ENCODE data around the gene CALCA.
"Not testable (repeated sequence)": the region's sequence is repeated elsewhere in the genome, so short reads cannot be mapped to it uniquely, and the experiment has no call there.

Gene CALCA

GRCh38 chr11:14971865-14972580 is at the start of gene CALCA:
Gene CALCA (minus strand): TSS chr11:14972351. CDS start chr11:14971192, 1,159 bp downstream.
- peak; percentile 94 for DNase-seq

DNA sequence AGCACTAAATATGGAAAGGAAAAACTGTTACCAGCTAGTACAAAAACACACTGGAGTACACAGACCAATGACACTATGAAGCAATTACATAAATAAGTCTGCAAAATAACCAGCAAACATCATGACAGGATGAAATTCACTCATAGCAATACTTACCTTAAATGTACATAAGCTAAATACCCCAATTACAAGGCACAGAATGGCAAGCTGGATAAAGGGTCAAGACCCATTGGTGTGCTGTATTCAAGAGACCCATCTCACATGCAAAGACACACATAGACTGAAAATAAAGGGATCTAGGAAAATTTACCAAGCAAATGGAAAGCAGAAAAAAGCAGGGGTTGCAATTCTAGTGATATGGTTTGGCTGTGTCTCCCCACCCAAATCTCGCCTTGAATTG is 44.0 kb upstream of the CALCA start:
- DNase-seq, result no peak

GRCh38 chr11:15011776-15012345 is 39.7 kb upstream of the CALCA start:
- no peak for DNase-seq

- DNase-seq, result no peak
These were observed 38.7 kb upstream of the CALCA start for GRCh38 chr11:15010865-15011264.

- DNase-seq, result peak; percentile 68
These were observed 34.1 kb upstream of the CALCA start for GRCh38 chr11:15006139-15006759.

DNA sequence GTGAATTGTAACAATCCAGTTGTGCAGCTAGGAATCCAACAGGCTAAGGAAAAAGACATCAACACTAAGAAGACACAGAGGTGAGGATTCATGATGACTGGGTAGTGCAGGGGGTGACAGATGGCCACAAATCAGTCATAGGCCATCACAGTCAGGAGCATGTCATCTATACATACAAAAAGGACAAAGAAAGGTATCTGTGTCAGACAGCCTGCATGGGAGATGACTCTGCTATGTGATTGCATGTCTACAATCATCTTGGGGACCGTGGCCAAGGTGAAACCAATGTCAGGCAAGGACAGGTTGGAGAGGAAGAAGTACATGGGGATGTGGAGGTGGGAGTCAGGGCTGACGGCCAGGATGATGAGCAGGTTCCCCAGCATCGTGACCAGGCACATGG is 16.0 kb upstream of the CALCA start:
- not testable (repeated sequence) for DNase-seq

GRCh38 chr11:14981507-14981906 is 9.4 kb upstream of the CALCA start:
- peak; percentile 25 for DNase-seq

DNA sequence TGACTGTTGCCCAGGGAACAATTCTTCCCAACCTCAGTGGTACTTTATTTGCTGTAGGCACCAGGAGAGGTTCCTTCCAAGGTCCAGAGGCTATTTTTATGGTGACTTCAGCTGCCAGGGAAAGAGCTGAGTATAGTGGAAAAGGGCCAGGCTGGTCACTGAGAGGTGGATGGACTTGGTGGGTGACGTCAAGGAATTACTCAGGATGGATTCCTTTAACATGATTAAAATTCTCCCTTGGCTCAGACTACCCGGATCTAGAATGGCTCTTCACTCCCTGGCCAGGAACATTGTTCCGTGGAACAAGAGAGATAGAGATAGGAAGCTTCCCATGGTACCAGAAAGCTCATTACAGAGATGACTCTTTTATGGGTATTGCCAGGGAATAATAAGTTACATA is 8.7 kb upstream of the CALCA start:
- no peak for DNase-seq

GRCh38 chr11:14977101-14977880 is 5.1 kb upstream of the CALCA start:
- DNase-seq, result no peak

GRCh38 chr11:14975252-14975587 is 3.1 kb upstream of the CALCA start:
- DNase-seq, result no peak

- DNase-seq, result no peak
These were observed 2.5 kb upstream of the CALCA start for GRCh38 chr11:14974515-14975251.

DNA sequence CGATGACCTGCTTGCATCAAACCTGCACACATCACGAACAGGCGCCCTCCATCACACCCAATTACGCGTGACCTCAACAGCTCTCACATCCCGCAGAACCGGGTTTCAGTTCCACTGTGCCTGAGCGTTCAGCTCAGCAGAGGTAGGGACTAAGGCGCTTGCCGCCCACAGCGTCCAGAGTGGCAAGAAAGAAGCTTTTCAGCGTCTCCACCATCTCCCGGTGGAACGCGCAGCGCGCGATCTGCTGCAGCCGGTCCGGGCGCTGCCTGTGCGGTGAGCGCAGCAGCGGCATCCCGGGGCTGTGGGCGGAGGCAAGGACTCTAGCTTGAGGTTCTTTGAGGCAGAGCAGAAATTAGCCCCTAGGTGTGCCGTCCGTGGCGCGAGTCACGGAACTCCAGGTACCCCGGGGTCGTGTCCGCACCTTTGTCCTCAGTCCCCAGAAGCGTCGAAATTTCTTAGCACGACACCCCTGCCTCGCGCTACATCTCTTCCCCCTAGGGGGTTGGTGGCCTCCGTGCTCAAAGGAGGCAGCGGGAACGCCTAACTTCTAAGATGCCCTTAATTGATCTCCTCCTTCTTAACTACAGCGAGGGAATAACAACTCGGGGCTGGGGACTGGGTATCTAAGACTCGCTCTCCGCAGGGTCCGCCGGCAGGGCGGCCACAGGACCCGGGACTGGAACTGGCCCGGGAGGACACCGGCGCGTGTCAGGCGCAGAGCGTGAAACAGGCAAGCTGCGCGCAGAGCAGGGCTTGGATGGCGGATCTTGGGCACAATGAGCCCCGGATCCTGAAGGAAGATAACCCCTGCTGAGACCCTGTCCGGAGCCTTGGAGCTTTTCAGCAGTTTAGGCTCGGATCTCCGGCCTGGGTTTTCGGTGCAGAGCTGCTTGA is 1.7 kb upstream of the CALCA start:
- DNase-seq, result no peak

- peak; percentile 89 for DNase-seq
These were observed 687 bp upstream of the CALCA start for GRCh38 chr11:14972581-14973495.

GRCh38 chr11:14969901-14970323 is 2.2 kb downstream of the CALCA start:
- DNase-seq, result peak; percentile 64

DNA sequence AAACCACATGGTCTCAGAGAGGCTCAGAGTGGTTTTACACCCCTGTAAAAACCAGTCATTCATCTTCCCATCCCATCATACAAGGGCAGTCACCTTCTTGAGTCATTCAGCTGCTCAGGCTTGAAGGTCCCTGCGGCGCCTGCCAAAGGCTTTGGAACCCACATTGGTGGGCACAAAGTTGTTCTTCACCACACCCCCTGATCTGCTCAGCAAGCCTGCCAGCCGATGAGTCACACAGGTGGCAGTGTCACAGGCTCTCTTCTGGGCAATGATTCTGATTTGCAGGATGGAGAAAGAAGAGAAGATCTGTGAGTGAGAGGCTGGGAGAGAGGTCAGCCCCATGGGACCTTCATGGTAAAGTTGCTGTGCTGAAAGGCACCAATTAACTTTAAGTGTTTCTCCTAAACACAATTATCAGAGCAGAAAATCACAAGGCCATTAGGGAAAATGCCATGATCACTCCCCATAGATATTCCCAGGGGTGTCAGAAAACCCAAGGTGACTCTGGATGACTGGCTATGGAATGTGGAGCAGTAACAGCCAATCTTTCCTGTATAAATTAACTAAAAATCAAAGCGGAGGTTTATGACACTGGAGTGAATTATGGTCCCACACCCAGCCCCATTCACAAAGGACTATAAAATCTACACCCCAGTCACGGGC is 4.4 kb downstream of the CALCA start:
- no peak for DNase-seq

DNA sequence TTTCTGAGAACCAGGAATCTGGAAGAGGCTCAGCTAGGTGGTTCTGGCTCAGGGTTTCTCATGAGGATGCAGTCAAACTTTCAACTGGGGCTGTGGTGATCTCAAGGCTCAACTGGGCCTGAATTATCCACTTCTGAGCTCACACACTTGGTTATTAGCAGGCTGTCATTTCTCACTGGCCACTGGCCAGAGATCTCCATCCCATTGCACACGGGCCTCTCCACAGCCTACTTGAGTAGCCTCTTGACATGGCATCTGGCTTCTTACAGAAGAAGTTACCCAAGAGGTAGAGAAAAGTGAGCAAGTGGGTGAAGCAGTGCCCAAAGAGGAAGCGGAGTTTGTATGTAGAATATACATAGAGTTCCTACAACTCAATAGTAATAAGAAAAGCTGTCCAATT is 16.0 kb downstream of the CALCA start:
- no peak for DNase-seq

DNA sequence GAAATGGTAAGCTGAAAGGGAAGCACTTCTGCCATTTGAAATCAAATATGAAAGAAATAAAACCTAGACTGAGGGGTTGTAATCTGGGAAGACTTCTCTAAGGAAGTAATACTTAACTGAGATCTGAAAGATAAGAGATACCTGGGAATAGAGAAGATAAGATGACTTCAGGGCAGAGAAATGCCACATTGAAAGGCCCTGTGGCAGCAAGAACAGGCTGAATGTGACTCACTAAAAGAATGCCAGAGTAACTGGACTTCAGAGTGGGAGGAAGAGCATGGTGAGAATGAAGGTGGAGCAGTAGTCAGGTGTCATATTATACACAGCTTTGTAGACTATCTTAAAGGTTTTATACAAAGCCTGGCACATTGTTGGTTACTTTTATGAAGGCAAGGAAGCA is 17.6 kb downstream of the CALCA start:
- no peak for DNase-seq

DNA sequence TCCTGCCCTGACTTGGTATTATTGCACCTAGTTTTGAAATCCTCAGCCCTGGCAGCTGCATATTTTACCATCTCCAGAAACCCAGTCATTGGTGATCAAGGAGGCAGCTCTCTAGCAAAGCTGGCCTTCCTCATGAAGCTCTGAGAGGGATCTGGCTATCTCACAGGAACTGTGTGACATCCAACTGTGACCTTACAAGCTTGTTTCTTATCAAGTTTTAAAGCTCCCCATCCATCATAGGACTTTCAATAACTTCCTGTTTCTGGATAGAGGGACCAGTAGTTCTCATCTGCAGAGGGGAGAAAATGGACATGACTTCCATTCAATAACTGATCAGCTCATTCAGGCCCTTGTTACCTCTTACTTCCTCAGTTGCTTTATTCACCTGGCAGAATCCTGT is 18.2 kb downstream of the CALCA start:
- no peak for DNase-seq

GRCh38 chr11:14949437-14950147 is 22.6 kb downstream of the CALCA start:
- no peak for DNase-seq

DNA sequence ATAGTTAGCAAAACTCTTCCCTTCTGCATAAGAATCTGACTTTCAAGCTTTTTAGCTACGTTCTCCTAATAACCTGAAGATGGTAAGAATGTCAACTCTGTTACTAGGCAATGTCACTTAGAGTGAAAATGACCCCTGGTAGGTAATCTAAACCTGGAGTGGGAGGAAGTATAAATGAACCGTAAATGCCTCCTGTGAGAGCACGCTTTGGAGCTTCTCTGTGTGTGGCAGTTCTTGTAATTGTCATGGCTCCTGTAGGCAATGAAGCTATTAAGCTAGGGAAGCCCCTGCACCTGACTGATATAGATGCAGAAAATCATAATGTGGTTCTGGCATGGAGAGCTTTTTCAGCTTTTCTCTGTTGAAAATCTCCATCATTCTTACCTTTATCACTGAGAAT is 29.4 kb downstream of the CALCA start:
- no peak for DNase-seq
